GM21529 (cell line): ENCODE measurements around the gene EXOC6.

Source experiments
- ATAC-seq: cut with Tn5 transposase; IDR thresholded peaks from one replicate; pipeline ENCODE4 v1.9.1; 2021; ENCODE audit not compliant: unreplicated experiment

EXOC6 gene, protein sequence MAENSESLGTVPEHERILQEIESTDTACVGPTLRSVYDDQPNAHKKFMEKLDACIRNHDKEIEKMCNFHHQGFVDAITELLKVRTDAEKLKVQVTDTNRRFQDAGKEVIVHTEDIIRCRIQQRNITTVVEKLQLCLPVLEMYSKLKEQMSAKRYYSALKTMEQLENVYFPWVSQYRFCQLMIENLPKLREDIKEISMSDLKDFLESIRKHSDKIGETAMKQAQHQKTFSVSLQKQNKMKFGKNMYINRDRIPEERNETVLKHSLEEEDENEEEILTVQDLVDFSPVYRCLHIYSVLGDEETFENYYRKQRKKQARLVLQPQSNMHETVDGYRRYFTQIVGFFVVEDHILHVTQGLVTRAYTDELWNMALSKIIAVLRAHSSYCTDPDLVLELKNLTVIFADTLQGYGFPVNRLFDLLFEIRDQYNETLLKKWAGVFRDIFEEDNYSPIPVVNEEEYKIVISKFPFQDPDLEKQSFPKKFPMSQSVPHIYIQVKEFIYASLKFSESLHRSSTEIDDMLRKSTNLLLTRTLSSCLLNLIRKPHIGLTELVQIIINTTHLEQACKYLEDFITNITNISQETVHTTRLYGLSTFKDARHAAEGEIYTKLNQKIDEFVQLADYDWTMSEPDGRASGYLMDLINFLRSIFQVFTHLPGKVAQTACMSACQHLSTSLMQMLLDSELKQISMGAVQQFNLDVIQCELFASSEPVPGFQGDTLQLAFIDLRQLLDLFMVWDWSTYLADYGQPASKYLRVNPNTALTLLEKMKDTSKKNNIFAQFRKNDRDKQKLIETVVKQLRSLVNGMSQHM

DNA sequence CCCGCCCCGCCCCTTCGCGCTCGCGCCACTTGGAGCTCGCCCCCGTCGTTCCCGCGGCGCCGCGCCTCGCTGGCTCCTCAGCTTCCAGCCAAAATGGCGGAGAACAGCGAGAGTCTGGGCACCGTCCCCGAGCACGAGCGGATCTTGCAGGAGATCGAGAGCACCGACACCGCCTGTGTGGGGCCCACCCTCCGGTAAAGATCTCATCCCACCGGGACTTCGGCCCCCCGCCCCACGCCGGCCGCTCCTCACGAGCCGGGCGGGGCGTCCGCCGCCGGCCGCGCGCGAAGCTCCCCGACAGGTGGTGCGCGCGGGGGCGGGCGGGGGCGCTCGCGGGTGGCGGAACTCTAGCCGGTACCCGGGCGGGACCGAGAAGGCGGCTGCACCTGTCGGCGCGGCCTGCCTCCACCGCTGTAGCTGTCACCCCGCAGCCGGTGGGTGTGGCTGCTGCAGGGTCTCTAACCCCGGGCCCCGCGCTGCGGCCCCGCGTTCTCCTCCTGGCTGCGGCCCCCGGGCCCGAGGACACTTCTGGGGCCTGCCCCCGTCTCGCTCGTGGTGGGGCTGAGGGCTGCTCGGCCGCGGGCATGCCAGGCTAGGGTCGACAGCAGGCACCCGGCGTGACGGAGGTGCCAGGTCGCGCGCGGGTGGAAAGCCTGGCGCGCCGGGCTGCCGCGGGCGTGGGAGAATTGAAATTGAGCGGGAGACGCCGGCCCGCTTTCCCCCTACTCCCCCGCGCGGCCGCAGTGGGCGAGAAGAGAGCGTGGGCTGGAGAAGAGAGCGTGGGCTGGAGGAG lies at the start of gene EXOC6:
TSS of gene EXOC6 (plus strand) at position 80 of the 793 bp plus-strand sequence. CDS start at position 94, 14 bp downstream.
- ATAC-seq = peak; percentile 73

DNA sequence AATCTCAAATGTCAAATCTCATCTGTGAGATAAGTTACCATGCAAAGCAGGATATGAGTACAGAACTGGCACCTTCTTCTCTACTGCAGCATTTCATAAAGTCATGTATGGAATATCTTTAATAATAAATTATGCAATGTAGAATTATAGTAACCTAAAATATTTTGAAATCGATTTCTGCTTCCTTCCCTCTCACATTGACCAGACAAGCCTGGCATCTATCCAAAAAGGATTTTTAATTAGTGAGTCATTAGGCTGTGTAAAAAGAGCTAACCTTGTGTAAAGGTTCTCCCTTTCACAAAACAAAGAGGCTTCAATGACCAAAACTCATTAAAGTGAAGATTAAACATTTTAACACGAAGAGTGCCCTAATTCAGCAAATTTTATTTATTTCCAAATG lies 48.8 kb upstream of the EXOC6 start:
- no peak for ATAC-seq

DNA sequence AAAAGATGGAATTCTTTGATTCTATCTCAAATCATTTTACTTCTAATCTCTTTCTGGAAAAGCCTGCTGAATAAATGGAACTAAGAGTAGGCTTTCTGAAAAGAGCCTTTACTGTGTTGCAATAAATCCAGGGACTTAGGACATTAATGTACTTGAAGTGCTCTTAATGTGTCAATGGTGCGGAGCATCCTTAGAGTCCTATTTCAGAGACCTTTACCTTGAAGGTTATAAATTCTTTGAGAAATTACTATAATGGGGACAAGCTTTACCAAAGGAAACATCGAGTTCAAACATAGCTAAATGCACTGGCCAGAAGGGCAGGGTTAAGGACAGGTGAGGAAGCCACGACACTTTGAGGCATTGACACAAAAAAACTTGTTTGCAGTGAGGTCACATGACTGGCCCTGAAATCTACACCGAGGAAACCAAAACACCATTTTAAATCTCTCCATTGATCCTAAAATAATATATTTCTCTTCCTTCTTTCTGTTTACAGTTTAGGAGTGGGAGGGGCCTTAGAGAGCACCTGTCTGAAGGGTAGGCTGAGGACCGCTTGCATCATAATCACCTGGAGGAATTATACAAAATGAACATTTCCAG lies 48.1 kb upstream of the EXOC6 start:
- no peak for ATAC-seq

DNA sequence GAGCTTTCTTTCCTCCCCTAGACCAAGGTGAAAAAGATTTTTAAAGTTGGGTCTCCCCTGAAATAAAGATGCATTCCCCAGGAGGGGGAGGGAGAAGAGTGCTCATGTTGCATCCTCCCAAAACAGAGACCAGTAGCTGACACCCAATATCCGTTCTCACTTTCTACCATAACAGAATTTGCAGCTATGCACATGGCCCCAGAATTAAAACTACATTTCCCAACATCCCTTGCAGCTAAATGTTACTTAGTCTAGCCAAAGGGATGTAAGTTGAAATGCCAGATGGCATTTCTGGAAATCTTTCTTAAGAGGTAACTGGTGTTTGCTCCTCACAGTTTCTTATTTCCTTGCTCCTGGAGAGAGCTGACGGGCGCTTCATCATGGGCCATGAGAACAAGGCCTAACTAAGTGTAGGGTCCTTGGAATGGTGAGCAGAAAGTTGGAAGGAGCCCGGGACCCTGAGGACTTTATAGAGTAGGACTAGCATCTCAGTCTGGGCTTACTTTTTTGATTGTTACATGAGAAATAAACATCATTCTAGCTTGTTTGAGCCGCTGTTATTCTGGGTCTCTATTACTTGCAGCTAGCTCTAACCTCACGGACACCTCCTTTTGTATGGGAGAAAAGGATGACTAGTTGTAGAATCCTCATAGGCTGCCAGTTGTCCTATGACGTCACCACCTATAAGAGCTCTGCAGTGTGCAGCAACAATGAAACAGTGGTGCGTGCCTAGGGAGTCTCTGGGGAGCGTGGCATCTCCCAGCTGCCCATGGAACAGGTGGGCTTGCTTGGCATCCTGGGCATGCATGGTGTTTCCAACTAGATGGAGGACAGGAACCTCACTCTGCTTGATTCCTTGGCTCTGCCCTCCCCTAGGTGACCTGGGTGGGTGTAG lies 46.1 kb upstream of the EXOC6 start:
- no peak for ATAC-seq

DNA sequence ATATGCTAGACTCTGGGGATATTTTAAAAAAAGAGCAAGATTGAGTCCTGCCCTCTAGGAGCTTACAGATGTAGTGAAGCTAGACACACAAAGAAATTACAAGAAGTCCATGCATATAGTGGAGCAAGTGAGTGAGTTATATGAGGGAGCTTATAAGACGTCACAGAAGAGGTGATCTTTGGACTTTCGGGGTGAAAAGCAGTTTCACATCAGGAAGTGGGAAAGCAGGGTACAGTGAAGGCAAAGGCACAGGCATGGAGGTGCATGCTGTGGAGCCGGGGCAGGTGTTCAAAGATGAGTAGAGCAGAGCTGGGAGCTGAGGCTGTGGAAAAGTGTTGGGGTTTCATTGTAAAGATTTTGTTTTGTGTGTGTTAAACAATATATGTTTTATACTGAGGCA lies 38.5 kb upstream of the EXOC6 start:
- no peak for ATAC-seq

DNA sequence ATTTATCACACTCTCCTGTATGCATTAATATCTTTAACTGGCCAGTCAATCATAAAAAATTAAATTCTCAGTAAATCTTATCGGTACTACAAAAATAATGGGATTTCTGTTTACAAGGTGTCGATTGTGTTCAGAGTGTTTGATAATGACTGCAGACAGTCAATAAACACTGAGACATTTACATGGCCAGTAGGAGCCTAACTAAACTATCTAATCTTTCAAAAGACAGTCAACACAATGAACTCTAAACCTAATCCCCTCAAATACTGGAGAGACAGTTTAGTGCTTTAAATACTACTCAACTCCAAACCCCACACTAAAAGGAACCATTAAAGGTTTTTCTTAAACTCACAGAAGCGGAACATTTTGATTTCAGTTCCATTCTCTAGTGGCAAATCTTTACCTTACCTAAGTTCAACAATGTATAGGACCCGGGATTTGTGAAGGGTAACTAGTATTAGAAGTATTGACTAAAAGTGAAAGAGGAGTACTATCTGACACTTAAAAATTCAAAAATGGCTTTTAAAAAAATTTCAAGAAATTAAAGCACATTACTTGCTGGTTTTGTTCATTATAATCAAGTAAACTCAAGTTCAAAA lies 37.3 kb upstream of the EXOC6 start:
- peak; percentile 44 for ATAC-seq

DNA sequence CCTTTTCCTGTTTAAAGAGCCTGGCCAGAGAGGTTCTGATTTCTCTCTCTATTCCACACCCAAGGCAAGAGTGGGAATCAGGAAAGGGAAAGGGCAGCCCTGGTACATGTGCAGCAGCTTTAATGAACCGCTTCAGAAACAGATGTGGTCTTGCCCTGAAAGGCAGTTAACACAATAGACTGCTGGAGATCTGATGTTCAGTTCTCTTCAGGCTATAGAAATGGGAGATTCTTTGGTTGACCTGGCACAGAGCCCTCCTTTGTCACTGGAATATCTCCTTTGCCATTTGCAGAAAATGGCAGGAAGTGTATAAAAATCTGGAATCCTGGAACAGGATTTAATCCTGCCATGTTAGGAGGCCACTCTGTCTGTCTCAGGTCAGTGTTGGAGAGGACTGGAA lies 36.3 kb upstream of the EXOC6 start:
- ATAC-seq = no peak

DNA sequence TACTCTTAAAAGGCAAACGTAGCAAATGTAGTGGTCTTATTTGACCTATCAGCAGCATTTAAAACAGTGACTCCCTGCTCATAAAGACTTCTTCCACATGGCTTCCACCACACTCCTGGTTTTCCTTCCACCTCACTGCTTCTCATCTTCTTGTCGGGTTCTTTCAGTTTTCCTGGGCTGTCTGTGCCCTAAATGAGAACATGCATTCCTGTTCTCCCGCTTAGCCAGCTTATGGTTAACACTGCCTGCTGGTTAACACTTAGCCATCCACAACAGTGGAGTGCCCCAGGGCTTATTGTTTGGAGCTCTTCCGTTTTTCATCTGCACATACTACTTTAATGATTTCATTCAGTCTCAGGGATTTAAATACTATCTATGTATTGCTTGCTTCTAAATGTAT lies 34.3 kb upstream of the EXOC6 start:
- no peak for ATAC-seq

DNA sequence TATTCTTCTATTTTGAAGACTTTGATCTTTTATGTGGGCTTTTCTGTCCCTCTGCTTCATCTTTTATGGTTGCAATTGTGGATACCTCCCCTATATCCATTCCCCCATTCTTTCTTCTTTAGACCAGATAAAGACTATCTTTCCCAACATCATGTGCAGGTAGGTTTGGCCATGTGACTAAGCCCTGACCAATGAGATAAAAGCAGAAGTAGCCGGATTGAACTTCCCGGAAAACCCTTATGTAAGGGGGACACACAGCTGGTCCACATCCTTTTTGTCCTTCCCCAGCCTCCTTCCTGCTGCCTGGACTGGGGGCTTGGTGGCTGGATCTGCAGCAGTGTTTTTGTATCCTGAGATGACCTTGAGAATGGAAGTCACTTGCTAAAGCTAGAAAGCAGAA lies 33.5 kb upstream of the EXOC6 start:
- no peak for ATAC-seq

DNA sequence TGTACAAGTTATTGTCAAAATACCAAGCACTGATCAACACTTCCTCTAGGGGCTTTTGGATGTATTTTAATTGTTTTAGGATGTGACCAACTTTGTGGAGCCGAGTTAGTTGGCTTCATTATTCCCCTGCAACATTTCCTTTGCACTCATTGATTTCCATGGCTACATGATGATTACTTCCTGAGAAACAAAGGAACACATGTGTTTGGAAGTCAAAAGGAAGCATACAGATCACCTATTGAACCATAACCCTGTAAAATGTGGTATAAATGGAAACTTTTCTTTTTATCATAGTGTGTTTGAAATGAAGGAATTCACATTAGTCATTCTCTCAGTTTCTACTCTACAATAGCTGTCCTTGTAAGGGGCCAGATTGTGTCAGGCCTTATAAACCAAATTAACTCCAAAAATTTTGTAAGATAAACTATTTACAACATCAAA lies 32.2 kb upstream of the EXOC6 start:
- no peak for ATAC-seq

DNA sequence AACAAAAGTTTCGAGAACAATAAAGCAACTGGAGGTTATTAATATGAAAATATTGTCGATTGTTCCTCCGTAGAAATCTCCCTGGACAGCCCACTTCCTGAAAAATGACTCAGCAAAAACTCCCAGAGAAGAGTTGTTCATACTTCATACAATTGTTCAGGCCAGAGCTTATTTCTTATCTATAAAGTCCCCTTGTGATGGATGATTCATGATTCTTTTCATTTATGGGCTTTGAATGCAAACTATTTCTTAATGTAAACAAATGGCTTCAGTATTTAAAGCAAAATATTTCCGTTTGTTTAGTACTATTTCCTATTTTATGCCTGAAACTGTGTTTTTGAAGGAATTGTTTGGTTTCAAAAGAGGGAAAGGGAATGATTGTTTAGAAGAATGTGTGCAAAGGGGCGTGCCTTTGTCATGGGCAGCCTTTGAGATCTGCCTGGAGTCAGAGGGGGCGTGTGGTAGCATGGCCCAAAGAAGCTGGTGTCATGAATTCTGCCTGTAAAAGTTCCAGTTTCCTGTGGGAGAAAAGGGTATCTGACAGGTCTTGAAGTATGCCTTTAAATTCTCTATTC lies 26.2 kb upstream of the EXOC6 start:
- no peak for ATAC-seq

DNA sequence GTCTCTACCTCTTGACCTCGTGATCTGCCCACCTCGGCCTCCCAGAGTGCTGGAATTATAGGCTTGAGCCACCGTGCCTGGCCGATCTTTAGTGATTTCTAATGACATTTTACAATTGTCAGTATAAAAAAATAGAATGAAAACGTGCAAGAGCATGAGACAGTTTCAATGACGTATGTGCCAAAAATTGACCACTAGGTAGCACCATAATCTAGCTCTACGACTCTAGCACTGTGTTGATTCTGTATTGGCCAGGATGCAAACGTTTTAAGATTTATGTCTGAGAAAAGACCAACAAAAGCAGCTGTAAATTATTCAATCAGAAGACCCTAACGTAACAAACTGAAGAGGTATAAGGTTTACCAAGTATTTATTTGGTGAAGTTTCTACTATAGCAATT lies 25.4 kb upstream of the EXOC6 start:
- no peak for ATAC-seq

DNA sequence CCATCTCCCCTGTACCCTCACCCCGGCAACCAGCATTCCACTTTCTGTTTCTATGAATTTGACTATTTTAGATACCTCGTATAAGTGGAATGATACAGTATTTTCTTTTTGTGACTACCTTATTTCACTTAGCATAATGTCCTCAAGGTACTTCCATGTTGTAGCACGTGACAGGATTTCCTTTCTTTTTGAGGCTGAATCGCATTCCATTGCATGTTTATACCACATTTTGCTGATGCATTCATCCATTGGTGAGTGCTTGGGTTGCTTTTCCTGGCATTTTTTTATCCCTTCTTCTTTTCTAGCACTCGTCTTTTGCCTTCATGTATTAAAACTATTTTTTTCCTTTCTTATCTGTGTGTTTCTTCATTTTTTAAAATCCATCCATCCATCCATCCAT lies 22.3 kb upstream of the EXOC6 start:
- ATAC-seq = no peak

DNA sequence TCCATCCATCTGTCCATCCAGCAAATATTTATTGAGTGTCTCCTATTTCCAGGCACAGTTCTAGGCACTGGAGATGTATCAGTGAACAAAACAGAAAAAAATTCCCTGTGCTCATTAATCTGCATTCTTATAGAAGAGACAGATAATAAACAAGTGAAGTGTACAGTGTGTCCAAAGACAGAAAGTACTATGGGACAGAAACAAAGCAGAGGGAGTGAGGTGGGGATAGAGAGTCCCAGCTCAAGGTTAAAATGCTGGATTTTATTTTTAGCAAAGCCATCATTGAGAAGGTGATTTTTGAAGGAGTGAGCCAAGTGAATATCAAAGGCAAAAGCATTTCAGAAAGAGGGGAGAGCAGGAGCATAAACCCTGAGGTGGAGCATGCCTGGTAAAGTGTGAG lies 21.8 kb upstream of the EXOC6 start:
- no peak for ATAC-seq

DNA sequence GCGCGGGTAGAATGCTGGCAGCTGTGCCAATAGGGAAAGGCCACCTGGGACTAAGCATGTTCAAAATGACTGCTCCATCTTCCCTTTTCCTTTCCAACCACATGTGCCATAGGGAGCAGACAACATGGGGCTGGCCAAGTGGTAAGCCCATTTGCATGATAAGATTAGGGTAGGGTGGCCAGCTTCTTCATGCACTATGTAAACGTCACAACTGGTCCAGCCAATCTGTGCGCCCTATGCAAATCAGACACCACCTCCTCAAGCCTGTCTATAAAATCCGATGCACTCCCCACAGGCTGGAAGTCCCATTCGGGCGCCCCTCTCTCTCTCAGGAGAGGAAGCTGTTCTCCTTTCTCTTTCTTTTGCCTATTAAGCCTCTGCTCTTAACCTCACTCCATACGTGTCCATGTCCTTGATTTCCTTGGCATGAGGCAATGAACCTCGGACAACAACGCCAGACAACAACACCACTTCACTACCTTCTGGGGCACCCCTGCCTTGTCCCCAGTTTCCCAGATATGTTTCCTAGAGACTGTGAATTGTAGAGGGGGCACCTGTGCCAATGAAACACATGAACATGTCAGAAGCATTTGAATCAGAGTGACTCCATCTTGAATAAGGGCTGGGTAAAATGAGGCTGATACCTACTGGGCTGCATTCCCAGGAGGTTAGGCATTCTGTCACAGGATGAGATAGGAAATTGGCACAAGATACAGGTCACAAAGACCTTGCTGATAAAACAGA lies 19.1 kb upstream of the EXOC6 start:
- ATAC-seq = no peak

DNA sequence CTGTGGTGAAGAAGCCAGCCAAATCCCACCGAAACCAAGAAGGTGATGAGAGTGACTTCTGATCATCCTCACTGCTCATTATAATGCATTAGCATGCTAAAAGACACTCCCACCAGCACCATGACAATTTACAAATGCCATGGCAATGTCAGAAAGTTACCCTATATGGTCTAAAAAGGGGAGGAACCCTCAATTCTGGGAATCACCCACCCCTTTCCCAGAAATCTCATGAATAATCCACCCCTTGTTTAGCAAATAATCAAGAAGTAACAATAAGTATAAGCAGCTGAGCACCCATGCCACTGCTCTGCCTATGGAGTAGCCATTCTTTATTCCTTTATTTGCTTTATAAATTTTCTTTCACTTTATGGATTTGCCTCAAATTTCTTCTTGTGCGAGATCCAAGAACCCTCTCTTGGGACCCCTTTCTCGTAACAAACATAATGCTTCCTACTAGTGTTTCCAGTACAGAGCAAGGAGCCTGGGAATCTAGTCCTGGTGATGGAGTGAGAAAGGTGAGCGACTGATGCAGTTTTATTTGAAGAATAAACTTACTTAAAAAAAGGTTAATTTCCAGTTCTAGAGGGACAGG lies 18.4 kb upstream of the EXOC6 start:
- ATAC-seq = no peak

DNA sequence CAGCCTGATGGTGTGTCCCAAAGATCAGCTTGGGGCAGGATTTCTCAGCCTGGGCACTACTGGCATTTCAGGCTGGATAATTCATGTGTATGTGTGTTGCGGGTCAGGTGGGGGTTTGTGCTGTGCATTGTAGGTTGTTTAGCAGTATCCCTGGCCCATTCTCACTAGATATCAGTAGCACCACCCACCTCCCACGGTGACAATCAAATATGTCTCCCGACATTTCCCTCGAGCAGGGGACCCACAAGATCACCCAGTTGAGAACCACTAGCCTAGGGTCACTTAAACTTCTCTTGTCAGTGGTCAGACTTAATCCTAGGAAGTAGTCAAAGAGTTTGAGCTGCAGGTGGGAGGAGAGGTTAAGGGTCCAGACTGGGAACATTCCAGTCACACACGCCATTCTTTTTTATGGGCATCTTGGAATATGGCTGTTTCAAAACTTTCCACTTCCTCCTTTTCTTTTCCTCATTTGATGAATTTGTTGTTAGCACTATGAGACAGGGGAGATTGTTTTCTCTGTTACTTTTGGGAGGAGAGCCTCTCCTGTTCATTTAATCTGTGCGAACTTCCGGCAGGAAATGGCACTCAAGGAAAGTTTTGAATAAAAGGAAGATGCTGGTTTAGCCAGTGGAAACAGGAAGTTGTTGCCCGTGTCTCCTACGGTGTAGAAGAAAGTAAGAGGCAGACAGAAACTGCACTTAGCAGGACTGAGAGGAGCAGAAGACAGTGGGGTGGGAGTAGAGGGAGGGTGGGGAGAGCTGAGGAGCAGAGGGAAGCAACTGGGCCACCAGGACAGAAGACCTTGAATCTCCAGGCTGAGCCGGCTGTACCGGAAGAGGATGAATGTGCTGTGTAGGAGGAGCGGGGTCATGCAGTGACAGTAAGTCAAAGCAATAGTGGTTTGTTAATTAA lies 17.6 kb upstream of the EXOC6 start:
- no peak for ATAC-seq
